H1 (cell line): ENCODE results near the gene DCDC2C.

Experiments used
- POLR2A ChIP-seq, 2 experiments: IDR thresholded peaks; 1 replicate in 1 of 2; 2 replicates in 1 of 2; pipeline ENCODE4 v1.6.1; 2011; ENCODE audit warnings: low read depth in 2 of 2, low read length in 2 of 2, mild to moderate bottlenecking in 2 of 2; ENCODE audit errors: control extremely low read depth in 1 of 2
- TF ChIP-seq, protein P1 (sequence below): IDR thresholded peaks from 2 replicates; pipeline ENCODE4 v1.6.1; 2011; ENCODE audit warnings: low read length, improper control_type of control experiment

DNA sequence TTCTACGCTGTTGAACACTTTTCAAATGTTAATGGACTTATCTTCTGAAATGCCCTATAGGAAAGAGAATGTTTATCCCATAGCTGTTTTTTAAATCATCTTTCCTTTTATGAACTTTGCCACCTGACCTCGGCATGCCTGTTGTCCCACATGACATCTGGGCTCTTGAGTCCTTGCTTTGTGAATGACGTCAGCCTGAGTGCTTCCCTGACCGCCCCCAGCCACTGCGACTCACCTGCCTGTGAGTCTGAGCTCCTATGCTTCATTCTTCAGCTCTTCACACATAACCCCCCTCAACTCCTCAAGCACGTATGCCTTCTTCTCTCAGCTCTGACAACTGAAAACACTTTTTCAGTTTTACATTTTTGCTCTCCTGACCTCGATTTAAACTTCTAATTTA, 166.8 kb downstream of the DCDC2C start:
- no peak for TF ChIP-seq POLR2A (IDR thresholded peaks at IDR 0.05; ENCODE audit: control extremely low read depth in 1 of 2, low read depth in 2 of 2, low read length in 2 of 2)
- TF ChIP-seq, protein P1, sequence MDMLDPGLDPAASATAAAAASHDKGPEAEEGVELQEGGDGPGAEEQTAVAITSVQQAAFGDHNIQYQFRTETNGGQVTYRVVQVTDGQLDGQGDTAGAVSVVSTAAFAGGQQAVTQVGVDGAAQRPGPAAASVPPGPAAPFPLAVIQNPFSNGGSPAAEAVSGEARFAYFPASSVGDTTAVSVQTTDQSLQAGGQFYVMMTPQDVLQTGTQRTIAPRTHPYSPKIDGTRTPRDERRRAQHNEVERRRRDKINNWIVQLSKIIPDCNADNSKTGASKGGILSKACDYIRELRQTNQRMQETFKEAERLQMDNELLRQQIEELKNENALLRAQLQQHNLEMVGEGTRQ, result no peak
